K562 (cell line): ENCODE results near the gene ZFP92. TPM values are rescaled to one million over a fixed set of nuclear protein-coding genes. Genes with fewer than 3 reads are reported as not detected.

ENCODE experiments used
- POLR2A ChIP-seq: fragments of 450-650 bp; conservative IDR thresholded peaks from 2 replicates; pipeline ENCODE4 v1.6.1; 2016
- polyA plus RNA-seq, 8 experiments: library from polyadenylated mRNA; depleted of rRNA in 4 of 8; stranded (reverse) in 5 of 8; unstranded in 3 of 8; fragments of >200 nt; fragmentation: Nextera tagmentation in 2 of 8; fragmentation: Illumina TruSeq in 1 of 8; extraction: Ambion mirVana in 2 of 8; extraction: Trizol in 1 of 8; gene quantifications; 2 replicates each; pipeline versions ENCODE4 v1.2.1 to v1.2.3, GENCODE V29; 2011 to 2014; ENCODE audit warnings: inconsistent platforms in 1 of 8, missing spikeins in 1 of 8
- total RNA-seq, 7 experiments: library from RNA; depleted of rRNA in 6 of 7; stranded (reverse); fragments of >200 nt in 6 of 7; fragmentation: Illumina TruSeq in 2 of 7; extraction: Trizol in 2 of 7; gene quantifications; 2 replicates each; pipeline versions ENCODE4 v1.2.1 to v1.2.3, GENCODE V29; 2011 to 2021; ENCODE audit warnings: low replicate concordance in 1 of 7
- TF ChIP-seq, protein P1 (sequence below): fragments of 250-450 bp; sonication (Bioruptor Pico); IDR thresholded peaks from 2 replicates; pipeline ENCODE4 v1.4.0; 2020
- TF ChIP-seq, protein P2 (sequence below): fragments of 250-450 bp; sonication (Bioruptor Pico); IDR thresholded peaks from 2 replicates; pipeline ENCODE4 v1.6.1; 2021; ENCODE audit warnings: mild to moderate bottlenecking
- TF ChIP-seq, protein P3 (sequence below): fragments of 250-450 bp; sonication (Bioruptor Pico); IDR thresholded peaks from 2 replicates; pipeline ENCODE4 v1.8.0; 2021; ENCODE audit warnings: mild to moderate bottlenecking, moderate library complexity

The ZFP92 gene
- total and polyA plus RNA-seq, 9 of the 15 experiments (the other 6 are each of a cell fraction or from before 2014, with no cell fraction given): 0.32 to 3.3 (median 1.8) TPM

GRCh38 chrX:153423652-153424051 lies 12.4 kb downstream of the ZFP92 start (continued):
- TF ChIP-seq, protein P1, sequence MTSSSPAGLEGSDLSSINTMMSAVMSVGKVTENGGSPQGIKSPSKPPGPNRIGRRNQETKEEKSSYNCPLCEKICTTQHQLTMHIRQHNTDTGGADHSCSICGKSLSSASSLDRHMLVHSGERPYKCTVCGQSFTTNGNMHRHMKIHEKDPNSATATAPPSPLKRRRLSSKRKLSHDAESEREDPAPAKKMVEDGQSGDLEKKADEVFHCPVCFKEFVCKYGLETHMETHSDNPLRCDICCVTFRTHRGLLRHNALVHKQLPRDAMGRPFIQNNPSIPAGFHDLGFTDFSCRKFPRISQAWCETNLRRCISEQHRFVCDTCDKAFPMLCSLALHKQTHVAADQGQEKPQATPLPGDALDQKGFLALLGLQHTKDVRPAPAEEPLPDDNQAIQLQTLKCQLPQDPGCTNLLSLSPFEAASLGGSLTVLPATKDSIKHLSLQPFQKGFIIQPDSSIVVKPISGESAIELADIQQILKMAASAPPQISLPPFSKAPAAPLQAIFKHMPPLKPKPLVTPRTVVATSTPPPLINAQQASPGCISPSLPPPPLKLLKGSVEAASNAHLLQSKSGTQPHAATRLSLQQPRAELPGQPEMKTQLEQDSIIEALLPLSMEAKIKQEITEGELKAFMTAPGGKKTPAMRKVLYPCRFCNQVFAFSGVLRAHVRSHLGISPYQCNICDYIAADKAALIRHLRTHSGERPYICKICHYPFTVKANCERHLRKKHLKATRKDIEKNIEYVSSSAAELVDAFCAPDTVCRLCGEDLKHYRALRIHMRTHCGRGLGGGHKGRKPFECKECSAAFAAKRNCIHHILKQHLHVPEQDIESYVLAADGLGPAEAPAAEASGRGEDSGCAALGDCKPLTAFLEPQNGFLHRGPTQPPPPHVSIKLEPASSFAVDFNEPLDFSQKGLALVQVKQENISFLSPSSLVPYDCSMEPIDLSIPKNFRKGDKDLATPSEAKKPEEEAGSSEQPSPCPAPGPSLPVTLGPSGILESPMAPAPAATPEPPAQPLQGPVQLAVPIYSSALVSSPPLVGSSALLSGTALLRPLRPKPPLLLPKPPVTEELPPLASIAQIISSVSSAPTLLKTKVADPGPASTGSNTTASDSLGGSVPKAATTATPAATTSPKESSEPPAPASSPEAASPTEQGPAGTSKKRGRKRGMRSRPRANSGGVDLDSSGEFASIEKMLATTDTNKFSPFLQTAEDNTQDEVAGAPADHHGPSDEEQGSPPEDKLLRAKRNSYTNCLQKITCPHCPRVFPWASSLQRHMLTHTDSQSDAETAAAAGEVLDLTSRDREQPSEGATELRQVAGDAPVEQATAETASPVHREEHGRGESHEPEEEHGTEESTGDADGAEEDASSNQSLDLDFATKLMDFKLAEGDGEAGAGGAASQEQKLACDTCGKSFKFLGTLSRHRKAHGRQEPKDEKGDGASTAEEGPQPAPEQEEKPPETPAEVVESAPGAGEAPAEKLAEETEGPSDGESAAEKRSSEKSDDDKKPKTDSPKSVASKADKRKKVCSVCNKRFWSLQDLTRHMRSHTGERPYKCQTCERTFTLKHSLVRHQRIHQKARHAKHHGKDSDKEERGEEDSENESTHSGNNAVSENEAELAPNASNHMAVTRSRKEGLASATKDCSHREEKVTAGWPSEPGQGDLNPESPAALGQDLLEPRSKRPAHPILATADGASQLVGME (CRISPR knock-in tag): no peak
- TF ChIP-seq, protein P2, sequence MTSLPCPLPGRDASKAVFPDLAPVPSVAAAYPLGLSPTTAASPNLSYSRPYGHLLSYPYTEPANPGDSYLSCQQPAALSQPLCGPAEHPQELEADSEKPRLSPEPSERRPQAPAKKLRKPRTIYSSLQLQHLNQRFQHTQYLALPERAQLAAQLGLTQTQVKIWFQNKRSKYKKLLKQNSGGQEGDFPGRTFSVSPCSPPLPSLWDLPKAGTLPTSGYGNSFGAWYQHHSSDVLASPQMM: no peak
- TF ChIP-seq, protein P3, sequence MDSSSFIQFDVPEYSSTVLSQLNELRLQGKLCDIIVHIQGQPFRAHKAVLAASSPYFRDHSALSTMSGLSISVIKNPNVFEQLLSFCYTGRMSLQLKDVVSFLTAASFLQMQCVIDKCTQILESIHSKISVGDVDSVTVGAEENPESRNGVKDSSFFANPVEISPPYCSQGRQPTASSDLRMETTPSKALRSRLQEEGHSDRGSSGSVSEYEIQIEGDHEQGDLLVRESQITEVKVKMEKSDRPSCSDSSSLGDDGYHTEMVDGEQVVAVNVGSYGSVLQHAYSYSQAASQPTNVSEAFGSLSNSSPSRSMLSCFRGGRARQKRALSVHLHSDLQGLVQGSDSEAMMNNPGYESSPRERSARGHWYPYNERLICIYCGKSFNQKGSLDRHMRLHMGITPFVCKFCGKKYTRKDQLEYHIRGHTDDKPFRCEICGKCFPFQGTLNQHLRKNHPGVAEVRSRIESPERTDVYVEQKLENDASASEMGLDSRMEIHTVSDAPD (CRISPR knock-in tag): no peak
- no peak for TF ChIP-seq POLR2A
